Measurements from ENCODE around the gene MS4A4E.

Gene MS4A4E

GRCh38 chr11:60170566-60170965, 72.4 kb downstream of the MS4A4E start:
- H3K9ac ChIP-seq (ENCODE audit: low read length), result no peak overlapping the region

GRCh38 chr11:60169264-60169915, 73.5 kb downstream of the MS4A4E start:
- no peak overlapping the region for H3K27ac ChIP-seq (ENCODE audit: low read depth, low read length)
- peaks cover 40% of the 10 kb centered on the region for H3K9me3 ChIP-seq (ENCODE audit: control insufficient read depth, insufficient read depth, low read depth, low read length)
- H3K36me3 ChIP-seq (ENCODE audit: control insufficient read depth, insufficient read depth, low read length), result no peaks in the 10 kb centered on the region
- no peaks in the 10 kb centered on the region for H3K27me3 ChIP-seq (ENCODE audit: control insufficient read depth, insufficient read depth, low read length)
- H3K4me3 ChIP-seq (ENCODE audit: low read depth, low read length), result no peak overlapping the region
- no peaks in the 10 kb centered on the region for H3K4me1 ChIP-seq (ENCODE audit: control insufficient read depth, insufficient read depth, low read length)
- H3K9ac ChIP-seq (ENCODE audit: low read length), result no peak overlapping the region

More at GRCh38 chr11:60170566-60170965, 72.4 kb downstream of the MS4A4E start:
- no peaks in the 10 kb centered on the region for H3K36me3 ChIP-seq (ENCODE audit: control insufficient read depth, insufficient read depth, low read length)
- H3K27me3 ChIP-seq (ENCODE audit: control insufficient read depth, insufficient read depth, low read length), result no peaks in the 10 kb centered on the region
- H3K4me3 ChIP-seq (ENCODE audit: low read depth, low read length), result no peak overlapping the region
- H3K4me1 ChIP-seq (ENCODE audit: control insufficient read depth, insufficient read depth, low read length), result no peaks in the 10 kb centered on the region
- H3K27ac ChIP-seq (ENCODE audit: low read depth, low read length), result no peak overlapping the region
- peaks cover 36% of the 10 kb centered on the region for H3K9me3 ChIP-seq (ENCODE audit: control insufficient read depth, insufficient read depth, low read depth, low read length)

- H3K9me3 ChIP-seq (ENCODE audit: control insufficient read depth, insufficient read depth, low read depth, low read length), result peaks cover 40% of the 10 kb centered on the region
- H3K36me3 ChIP-seq (ENCODE audit: control insufficient read depth, insufficient read depth, low read length), result no peaks in the 10 kb centered on the region
- no peaks in the 10 kb centered on the region for H3K4me1 ChIP-seq (ENCODE audit: control insufficient read depth, insufficient read depth, low read length)
- no peaks in the 10 kb centered on the region for H3K27me3 ChIP-seq (ENCODE audit: control insufficient read depth, insufficient read depth, low read length)
- no peak overlapping the region for H3K4me3 ChIP-seq (ENCODE audit: low read depth, low read length)
- no peak overlapping the region for H3K9ac ChIP-seq (ENCODE audit: low read length)
- no peak overlapping the region for H3K27ac ChIP-seq (ENCODE audit: low read depth, low read length)
Measured at GRCh38 chr11:60168306-60168705, 74.6 kb downstream of the MS4A4E start.

- no peaks in the 10 kb centered on the region for H3K27me3 ChIP-seq (ENCODE audit: control insufficient read depth, insufficient read depth, low read length)
Measured at GRCh38 chr11:60165951-60166350, 77.0 kb downstream of the MS4A4E start.

GRCh38 chr11:60165538-60165937, 77.4 kb downstream of the MS4A4E start:
- Histone ChIP-seq H3K36me3 (ENCODE audit: control insufficient read depth, insufficient read depth, low read length) (no peaks in the 10 kb centered on the region), H3K4me1 (ENCODE audit: control insufficient read depth, insufficient read depth, low read length) (no peaks in the 10 kb centered on the region), H3K9ac (ENCODE audit: low read length) (no peak overlapping the region), H3K27me3 (ENCODE audit: control insufficient read depth, insufficient read depth, low read length) (no peaks in the 10 kb centered on the region), H3K4me3 (ENCODE audit: low read depth, low read length) (no peak overlapping the region), H3K9me3 (ENCODE audit: control insufficient read depth, insufficient read depth, low read depth, low read length) (peaks cover 32% of the 10 kb centered on the region), H3K27ac (ENCODE audit: low read depth, low read length) (no peak overlapping the region)

More at GRCh38 chr11:60165951-60166350, 77.0 kb downstream of the MS4A4E start:
- no peak overlapping the region for H3K4me3 ChIP-seq (ENCODE audit: low read depth, low read length)
- peaks cover 36% of the 10 kb centered on the region for H3K9me3 ChIP-seq (ENCODE audit: control insufficient read depth, insufficient read depth, low read depth, low read length)
- no peaks in the 10 kb centered on the region for H3K4me1 ChIP-seq (ENCODE audit: control insufficient read depth, insufficient read depth, low read length)
- no peak overlapping the region for H3K9ac ChIP-seq (ENCODE audit: low read length)
- no peak overlapping the region for H3K27ac ChIP-seq (ENCODE audit: low read depth, low read length)
- H3K36me3 ChIP-seq (ENCODE audit: control insufficient read depth, insufficient read depth, low read length), result no peaks in the 10 kb centered on the region

- Histone ChIP-seq H3K27ac (ENCODE audit: low read depth, low read length) (no peak overlapping the region), H3K4me3 (ENCODE audit: low read depth, low read length) (no peak overlapping the region), H3K9ac (ENCODE audit: low read length) (no peak overlapping the region), H3K9me3 (ENCODE audit: control insufficient read depth, insufficient read depth, low read depth, low read length) (peaks cover 23% of the 10 kb centered on the region), H3K4me1 (ENCODE audit: control insufficient read depth, insufficient read depth, low read length) (no peaks in the 10 kb centered on the region), H3K36me3 (ENCODE audit: control insufficient read depth, insufficient read depth, low read length) (no peaks in the 10 kb centered on the region), H3K27me3 (ENCODE audit: control insufficient read depth, insufficient read depth, low read length) (no peaks in the 10 kb centered on the region)
Measured at GRCh38 chr11:60164550-60165075, 78.3 kb downstream of the MS4A4E start.

- no peak overlapping the region for H3K27ac ChIP-seq (ENCODE audit: low read depth, low read length)
- H3K4me3 ChIP-seq (ENCODE audit: low read depth, low read length), result no peak overlapping the region
- H3K27me3 ChIP-seq (ENCODE audit: control insufficient read depth, insufficient read depth, low read length), result no peaks in the 10 kb centered on the region
- no peaks in the 10 kb centered on the region for H3K4me1 ChIP-seq (ENCODE audit: control insufficient read depth, insufficient read depth, low read length)
- H3K9me3 ChIP-seq (ENCODE audit: control insufficient read depth, insufficient read depth, low read depth, low read length), result peaks cover 3% of the 10 kb centered on the region; the same call in 1 of the 2 replicates
- no peaks in the 10 kb centered on the region for H3K36me3 ChIP-seq (ENCODE audit: control insufficient read depth, insufficient read depth, low read length)
- H3K9ac ChIP-seq (ENCODE audit: low read length), result no peak overlapping the region
Measured at GRCh38 chr11:60161766-60162165, 81.2 kb downstream of the MS4A4E start.

- no peaks in the 10 kb centered on the region for H3K4me1 ChIP-seq (ENCODE audit: control insufficient read depth, insufficient read depth, low read length)
- H3K27ac ChIP-seq (ENCODE audit: low read depth, low read length), result no peak overlapping the region
- peaks cover 3% of the 10 kb centered on the region; the same call in 1 of the 2 replicates for H3K9me3 ChIP-seq (ENCODE audit: control insufficient read depth, insufficient read depth, low read depth, low read length)
- no peaks in the 10 kb centered on the region for H3K27me3 ChIP-seq (ENCODE audit: control insufficient read depth, insufficient read depth, low read length)
- no peak overlapping the region for H3K9ac ChIP-seq (ENCODE audit: low read length)
- H3K4me3 ChIP-seq (ENCODE audit: low read depth, low read length), result no peak overlapping the region
- no peaks in the 10 kb centered on the region for H3K36me3 ChIP-seq (ENCODE audit: control insufficient read depth, insufficient read depth, low read length)
Measured at GRCh38 chr11:60161107-60161506, 81.8 kb downstream of the MS4A4E start.

GRCh38 chr11:60159868-60160267, 83.1 kb downstream of the MS4A4E start:
- H3K4me1 ChIP-seq (ENCODE audit: control insufficient read depth, insufficient read depth, low read length), result no peaks in the 10 kb centered on the region
- H3K4me3 ChIP-seq (ENCODE audit: low read depth, low read length), result no peak overlapping the region
- no peak overlapping the region for H3K9ac ChIP-seq (ENCODE audit: low read length)
- H3K27me3 ChIP-seq (ENCODE audit: control insufficient read depth, insufficient read depth, low read length), result no peaks in the 10 kb centered on the region
- H3K9me3 ChIP-seq (ENCODE audit: control insufficient read depth, insufficient read depth, low read depth, low read length), result peaks cover 3% of the 10 kb centered on the region; the same call in 1 of the 2 replicates
- H3K36me3 ChIP-seq (ENCODE audit: control insufficient read depth, insufficient read depth, low read length), result no peaks in the 10 kb centered on the region
- H3K27ac ChIP-seq (ENCODE audit: low read depth, low read length), result no peak overlapping the region

GRCh38 chr11:60159284-60159683, 83.7 kb downstream of the MS4A4E start:
- H3K27me3 ChIP-seq (ENCODE audit: control insufficient read depth, insufficient read depth, low read length), result no peaks in the 10 kb centered on the region
- no peak overlapping the region for H3K27ac ChIP-seq (ENCODE audit: low read depth, low read length)
- H3K9ac ChIP-seq (ENCODE audit: low read length), result no peak overlapping the region
- H3K4me3 ChIP-seq (ENCODE audit: low read depth, low read length), result no peak overlapping the region
- H3K9me3 ChIP-seq (ENCODE audit: control insufficient read depth, insufficient read depth, low read depth, low read length), result no peaks in the 10 kb centered on the region
- no peaks in the 10 kb centered on the region for H3K36me3 ChIP-seq (ENCODE audit: control insufficient read depth, insufficient read depth, low read length)
- no peaks in the 10 kb centered on the region for H3K4me1 ChIP-seq (ENCODE audit: control insufficient read depth, insufficient read depth, low read length)

GRCh38 chr11:60158636-60159035, 84.3 kb downstream of the MS4A4E start:
- Histone ChIP-seq H3K36me3 (ENCODE audit: control insufficient read depth, insufficient read depth, low read length) (no peaks in the 10 kb centered on the region), H3K27ac (ENCODE audit: low read depth, low read length) (no peak overlapping the region), H3K9me3 (ENCODE audit: control insufficient read depth, insufficient read depth, low read depth, low read length) (no peaks in the 10 kb centered on the region), H3K4me1 (ENCODE audit: control insufficient read depth, insufficient read depth, low read length) (no peaks in the 10 kb centered on the region), H3K9ac (ENCODE audit: low read length) (no peak overlapping the region), H3K27me3 (ENCODE audit: control insufficient read depth, insufficient read depth, low read length) (no peaks in the 10 kb centered on the region), H3K4me3 (ENCODE audit: low read depth, low read length) (no peak overlapping the region)
